ENCODE measurements around the gene PRKCQ. TPM values are rescaled to one million over a fixed set of nuclear protein-coding genes. Genes with fewer than 3 reads are reported as not detected.

Gene PRKCQ
- total and polyA plus RNA-seq, 2 of the 13 experiments (the other 11 are each of a cell fraction or from before 2014, with no cell fraction given), result 0.13 to 0.35 TPM

DNA sequence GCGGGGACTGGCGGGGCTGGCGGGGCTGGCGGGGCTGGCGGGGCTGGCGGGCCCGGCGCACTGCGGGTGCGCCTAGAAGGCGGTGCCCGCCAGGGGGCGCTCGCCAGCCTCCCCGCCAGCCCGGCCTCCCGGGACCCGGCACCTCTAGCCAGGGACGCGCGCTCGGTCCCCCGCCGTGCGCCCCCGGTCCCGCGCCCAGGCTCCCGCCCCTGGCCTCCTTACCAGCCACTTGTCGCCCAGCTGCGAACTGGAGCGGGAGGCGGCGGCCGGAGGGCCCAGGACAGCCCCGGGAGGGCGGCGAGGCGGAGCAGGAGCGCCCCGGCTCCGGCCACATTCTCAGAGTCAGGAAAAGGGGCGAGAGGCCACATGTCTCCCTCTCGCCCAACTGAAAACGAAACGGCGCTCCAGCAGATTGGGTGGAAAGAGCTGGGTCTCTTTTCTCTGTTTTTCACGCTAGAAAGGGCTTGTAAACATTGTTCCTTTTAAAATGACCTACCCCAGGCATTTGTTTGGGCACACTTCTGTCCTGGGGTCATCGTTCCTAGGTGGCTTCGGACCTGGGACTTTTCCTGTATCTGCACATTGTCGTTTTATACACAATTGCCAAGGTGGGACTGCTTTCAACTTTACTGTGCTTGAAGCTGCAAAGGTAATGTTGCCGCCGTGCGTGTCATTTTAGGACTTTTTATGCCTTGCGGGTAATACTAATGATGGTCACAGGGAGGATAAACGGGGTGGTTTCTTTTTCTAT is 378 bp upstream of the PRKCQ start (continued):
- TF ChIP-seq, protein P1, sequence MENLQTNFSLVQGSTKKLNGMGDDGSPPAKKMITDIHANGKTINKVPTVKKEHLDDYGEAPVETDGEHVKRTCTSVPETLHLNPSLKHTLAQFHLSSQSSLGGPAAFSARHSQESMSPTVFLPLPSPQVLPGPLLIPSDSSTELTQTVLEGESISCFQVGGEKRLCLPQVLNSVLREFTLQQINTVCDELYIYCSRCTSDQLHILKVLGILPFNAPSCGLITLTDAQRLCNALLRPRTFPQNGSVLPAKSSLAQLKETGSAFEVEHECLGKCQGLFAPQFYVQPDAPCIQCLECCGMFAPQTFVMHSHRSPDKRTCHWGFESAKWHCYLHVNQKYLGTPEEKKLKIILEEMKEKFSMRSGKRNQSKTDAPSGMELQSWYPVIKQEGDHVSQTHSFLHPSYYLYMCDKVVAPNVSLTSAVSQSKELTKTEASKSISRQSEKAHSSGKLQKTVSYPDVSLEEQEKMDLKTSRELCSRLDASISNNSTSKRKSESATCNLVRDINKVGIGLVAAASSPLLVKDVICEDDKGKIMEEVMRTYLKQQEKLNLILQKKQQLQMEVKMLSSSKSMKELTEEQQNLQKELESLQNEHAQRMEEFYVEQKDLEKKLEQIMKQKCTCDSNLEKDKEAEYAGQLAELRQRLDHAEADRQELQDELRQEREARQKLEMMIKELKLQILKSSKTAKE (CRISPR knock-in tag; IDR thresholded peaks at IDR 0.05; ENCODE audit: borderline replicate concordance), result no peak
- TF ChIP-seq ZNF224 (CRISPR knock-in tag; IDR thresholded peaks at IDR 0.05) (no peak), HNRNPL (IDR thresholded peaks at IDR 0.05; ENCODE audit: low read depth, low read length) (no peak), ZNF543 (CRISPR knock-in tag; IDR thresholded peaks at IDR 0.05) (peak; percentile 66; the same call in 1 of the 2 replicates), ZNF75D (CRISPR knock-in tag; IDR thresholded peaks at IDR 0.05; ENCODE audit: borderline replicate concordance) (no peak; the same call in 1 of the 2 replicates), MAZ (IDR thresholded peaks at IDR 0.05; ENCODE audit: borderline replicate concordance, low read depth, low read length) (no peak), MAZ (CRISPR knock-in tag; IDR thresholded peaks at IDR 0.05; ENCODE audit: low read depth) (peak; percentile 81; the same call in 1 of the 2 replicates), ZNF17 (CRISPR knock-in tag; IDR thresholded peaks at IDR 0.05) (no peak), MTA3 (CRISPR knock-in tag; IDR thresholded peaks at IDR 0.05) (no peak), ZNF20 (CRISPR knock-in tag; IDR thresholded peaks at IDR 0.05) (no peak), ZBTB42 (CRISPR knock-in tag; IDR thresholded peaks at IDR 0.05) (no peak), PTBP1 (IDR thresholded peaks at IDR 0.05; ENCODE audit: low read depth, low read length, poor library complexity, severe bottlenecking) (no peak), TBP (CRISPR knock-in tag; IDR thresholded peaks at IDR 0.05) (no peak)
- TF ChIP-seq, protein P2, sequence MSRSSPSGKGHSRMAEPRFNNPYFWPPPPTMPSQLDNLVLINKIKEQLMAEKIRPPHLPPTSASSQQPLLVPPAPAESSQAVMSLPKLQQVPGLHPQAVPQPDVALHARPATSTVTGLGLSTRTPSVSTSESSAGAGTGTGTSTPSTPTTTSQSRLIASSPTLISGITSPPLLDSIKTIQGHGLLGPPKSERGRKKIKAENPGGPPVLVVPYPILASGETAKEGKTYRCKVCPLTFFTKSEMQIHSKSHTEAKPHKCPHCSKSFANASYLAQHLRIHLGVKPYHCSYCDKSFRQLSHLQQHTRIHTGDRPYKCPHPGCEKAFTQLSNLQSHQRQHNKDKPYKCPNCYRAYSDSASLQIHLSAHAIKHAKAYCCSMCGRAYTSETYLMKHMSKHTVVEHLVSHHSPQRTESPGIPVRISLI (CRISPR knock-in tag; IDR thresholded peaks at IDR 0.05; ENCODE audit: borderline replicate concordance), result no peak
- TF ChIP-seq, protein P3, sequence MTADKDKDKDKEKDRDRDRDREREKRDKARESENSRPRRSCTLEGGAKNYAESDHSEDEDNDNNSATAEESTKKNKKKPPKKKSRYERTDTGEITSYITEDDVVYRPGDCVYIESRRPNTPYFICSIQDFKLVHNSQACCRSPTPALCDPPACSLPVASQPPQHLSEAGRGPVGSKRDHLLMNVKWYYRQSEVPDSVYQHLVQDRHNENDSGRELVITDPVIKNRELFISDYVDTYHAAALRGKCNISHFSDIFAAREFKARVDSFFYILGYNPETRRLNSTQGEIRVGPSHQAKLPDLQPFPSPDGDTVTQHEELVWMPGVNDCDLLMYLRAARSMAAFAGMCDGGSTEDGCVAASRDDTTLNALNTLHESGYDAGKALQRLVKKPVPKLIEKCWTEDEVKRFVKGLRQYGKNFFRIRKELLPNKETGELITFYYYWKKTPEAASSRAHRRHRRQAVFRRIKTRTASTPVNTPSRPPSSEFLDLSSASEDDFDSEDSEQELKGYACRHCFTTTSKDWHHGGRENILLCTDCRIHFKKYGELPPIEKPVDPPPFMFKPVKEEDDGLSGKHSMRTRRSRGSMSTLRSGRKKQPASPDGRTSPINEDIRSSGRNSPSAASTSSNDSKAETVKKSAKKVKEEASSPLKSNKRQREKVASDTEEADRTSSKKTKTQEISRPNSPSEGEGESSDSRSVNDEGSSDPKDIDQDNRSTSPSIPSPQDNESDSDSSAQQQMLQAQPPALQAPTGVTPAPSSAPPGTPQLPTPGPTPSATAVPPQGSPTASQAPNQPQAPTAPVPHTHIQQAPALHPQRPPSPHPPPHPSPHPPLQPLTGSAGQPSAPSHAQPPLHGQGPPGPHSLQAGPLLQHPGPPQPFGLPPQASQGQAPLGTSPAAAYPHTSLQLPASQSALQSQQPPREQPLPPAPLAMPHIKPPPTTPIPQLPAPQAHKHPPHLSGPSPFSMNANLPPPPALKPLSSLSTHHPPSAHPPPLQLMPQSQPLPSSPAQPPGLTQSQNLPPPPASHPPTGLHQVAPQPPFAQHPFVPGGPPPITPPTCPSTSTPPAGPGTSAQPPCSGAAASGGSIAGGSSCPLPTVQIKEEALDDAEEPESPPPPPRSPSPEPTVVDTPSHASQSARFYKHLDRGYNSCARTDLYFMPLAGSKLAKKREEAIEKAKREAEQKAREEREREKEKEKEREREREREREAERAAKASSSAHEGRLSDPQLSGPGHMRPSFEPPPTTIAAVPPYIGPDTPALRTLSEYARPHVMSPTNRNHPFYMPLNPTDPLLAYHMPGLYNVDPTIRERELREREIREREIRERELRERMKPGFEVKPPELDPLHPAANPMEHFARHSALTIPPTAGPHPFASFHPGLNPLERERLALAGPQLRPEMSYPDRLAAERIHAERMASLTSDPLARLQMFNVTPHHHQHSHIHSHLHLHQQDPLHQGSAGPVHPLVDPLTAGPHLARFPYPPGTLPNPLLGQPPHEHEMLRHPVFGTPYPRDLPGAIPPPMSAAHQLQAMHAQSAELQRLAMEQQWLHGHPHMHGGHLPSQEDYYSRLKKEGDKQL (CRISPR knock-in tag; IDR thresholded peaks at IDR 0.05; ENCODE audit: low read depth), result no peak
- TF ChIP-seq, protein P4, sequence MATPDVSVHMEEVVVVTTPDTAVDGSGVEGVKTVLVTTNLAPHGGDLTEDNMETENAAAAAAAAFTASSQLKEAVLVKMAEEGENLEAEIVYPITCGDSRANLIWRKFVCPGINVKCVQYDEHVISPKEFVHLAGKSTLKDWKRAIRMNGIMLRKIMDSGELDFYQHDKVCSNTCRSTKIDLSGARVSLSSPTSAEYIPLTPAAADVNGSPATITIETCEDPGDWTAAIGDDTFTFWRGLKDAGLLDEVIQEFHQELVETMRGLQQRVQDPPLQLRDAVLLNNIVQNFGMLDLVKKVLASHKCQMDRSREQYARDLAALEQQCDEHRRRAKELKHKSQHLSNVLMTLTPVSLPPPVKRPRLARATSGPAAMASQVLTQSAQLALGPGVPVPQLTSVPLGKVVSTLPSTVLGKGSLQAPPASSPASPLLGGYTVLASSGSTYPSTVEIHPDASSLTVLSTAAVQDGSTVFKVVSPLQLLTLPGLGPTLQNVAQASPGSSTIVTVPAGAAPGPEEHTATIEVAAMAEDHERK (CRISPR knock-in tag; IDR thresholded peaks at IDR 0.05; ENCODE audit: low read depth), result no peak

Measured in HepG2 (cell line).